ENCODE data around the gene DAD1.

- TF ChIP-seq POLR2A (IDR thresholded peaks at IDR 0.05; ENCODE audit: low read length) (no peak), GATA1 (IDR thresholded peaks at IDR 0.05; ENCODE audit: low read depth, low read length) (no peak)
Observed at GRCh38 chr14:22553445-22553844, 35.6 kb downstream of the DAD1 start.
